CD4-positive, alpha-beta T cell (primary cell): ENCODE measurements around the gene P3H3. TPM values are rescaled to one million over a fixed set of nuclear protein-coding genes. Genes with fewer than 3 reads are reported as not detected.

Experiments
- ATAC-seq: fragments of 200-7000 bp; cut with Tn5 transposase; one replicate; pipeline ENCODE4 v1.10.0; 2022; ENCODE audit warnings: mild to moderate bottlenecking; ENCODE audit not compliant: poor library complexity
- CTCF ChIA-PET: fragments of 350-600 bp; sonication (Branson Sonifier 250); formaldehyde crosslinking; loops from one replicate; lab custom pipeline; 2021; ENCODE audit warnings: antibody characterized with exemption, inconsistent platforms; lab: Charles Lee
- POLR2A ChIA-PET: fragments of 350-600 bp; sonication (Branson Sonifier 250); formaldehyde crosslinking; loops from one replicate; lab custom pipeline; 2021; ENCODE audit warnings: antibody characterized with exemption, inconsistent platforms; lab: Charles Lee
- DNase-seq, 14 experiments: peaks; one replicate each; pipeline ENCODE4 v3.0.0-alpha.2; 2013 to 2020; ENCODE audit warnings: mixed read lengths in 2 of 14
- H3K27ac ChIP-seq, 2 donors: one replicate each; pipeline versions ENCODE4 v1.5.1 to v1.7.0; 2013; ENCODE audit warnings: low read length in 2 of 2, low read depth in 1 of 2, mild to moderate bottlenecking in 1 of 2
- H3K27me3 ChIP-seq, 2 experiments: 1 replicate in 1 of 2; 2 replicates in 1 of 2; pipeline versions ENCODE4 v1.6.1 to v1.7.0; 2013; ENCODE audit warnings: low read length in 2 of 2, control low read depth in 1 of 2, mild to moderate bottlenecking in 1 of 2, moderate library complexity in 1 of 2; ENCODE audit not compliant: insufficient read depth in 2 of 2, control insufficient read depth in 1 of 2
- H3K36me3 ChIP-seq: one replicate; pipeline ENCODE4 v1.6.1; 2013; ENCODE audit warnings: low read length, control low read depth; ENCODE audit not compliant: insufficient read depth
- H3K4me1 ChIP-seq: one replicate; pipeline ENCODE4 v1.6.1; 2013; ENCODE audit warnings: low read length, control low read depth; ENCODE audit not compliant: insufficient read depth
- H3K4me3 ChIP-seq: one replicate; pipeline ENCODE4 v1.5.1; 2013; ENCODE audit warnings: mild to moderate bottlenecking, low read length, moderate library complexity
- H3K9me3 ChIP-seq, 2 experiments: 1 replicate in 1 of 2; 2 replicates in 1 of 2; pipeline versions ENCODE4 v1.6.1 to v1.7.0; 2013; ENCODE audit warnings: low read length in 2 of 2, mild to moderate bottlenecking in 2 of 2, control low read depth in 1 of 2, moderate library complexity in 1 of 2; ENCODE audit not compliant: control insufficient read depth in 1 of 2, insufficient read depth in 1 of 2
- H3K27ac Mint-ChIP-seq: one replicate; pipeline ENCODE4 v1.8.0; 2020; ENCODE audit warnings: mixed read lengths
- H3K27me3 Mint-ChIP-seq: one replicate; pipeline ENCODE4 v1.8.0; 2021; ENCODE audit warnings: mixed read lengths
- H3K36me3 Mint-ChIP-seq: one replicate; pipeline ENCODE4 v1.8.0; 2021; ENCODE audit warnings: low read depth, mixed read lengths
- H3K4me1 Mint-ChIP-seq: one replicate; pipeline ENCODE4 v1.8.0; 2021; ENCODE audit warnings: low read depth, mixed read lengths
- H3K4me3 Mint-ChIP-seq: one replicate; pipeline ENCODE4 v1.8.0; 2020; ENCODE audit warnings: mild to moderate bottlenecking, mixed read lengths
- H3K9me3 Mint-ChIP-seq: one replicate; pipeline ENCODE4 v1.8.0; 2020; ENCODE audit warnings: mixed read lengths
- CTCF ChIP-seq: fragments of 200-600 bp; IDR thresholded peaks from one replicate; pipeline ENCODE4 v1.8.0; 2022; ENCODE audit warnings: antibody characterized with exemption, mild to moderate bottlenecking
- intact Hi-C, 2 experiments: fragments of 100-400 bp; cut with DNase I in 1 of 2; cut with micrococcal nuclease in 1 of 2; formaldehyde crosslinking; loops; one replicate each; pipeline versions ENCODE4 v1.15.1 to v1.9.0; 2023 to 2025; cut with DNase I, micrococcal nuclease
- total RNA-seq, 174 experiments: library from RNA in 2 of 174; stranded (reverse) in 2 of 174; gene quantifications; one replicate each; pipeline ENCODE4 v1.2.3 and lab custom pipeline; 2021 to 2026

Gene P3H3
- total RNA-seq, 2 experiments from 2014 or later: 2.5 to 4.1 TPM

- intact Hi-C loops: no loop called here
- Histone ChIP-seq H3K4me3 (no peak overlapping the region), H3K4me1 (peaks cover 37% of the 10 kb centered on the region), H3K9me3 (no peaks in the 10 kb centered on the region), H3K27ac (no peak overlapping the region), H3K36me3 (no peaks in the 10 kb centered on the region), H3K27me3 (no peaks in the 10 kb centered on the region)
- TF ChIP-seq CTCF: no peak
- no peak overlapping the region for H3K27ac Mint-ChIP-seq
- DNase-seq: no peak
- ChIA-PET CTCF (interaction anchor here (1.2 kb wide), 1 partner anchor 23 kb away, joined by 3 read pairs; no protein-coding TSS in a partner anchor), POLR2A (no interaction called here)
- H3K36me3 Mint-ChIP-seq: peaks cover 17% of the 10 kb centered on the region
- peaks cover 25% of the 10 kb centered on the region for H3K4me1 Mint-ChIP-seq
- no peak overlapping the region for H3K4me3 Mint-ChIP-seq
- ATAC-seq: no peak
- H3K27me3 Mint-ChIP-seq: no peaks in the 10 kb centered on the region
- H3K9me3 Mint-ChIP-seq: no peaks in the 10 kb centered on the region
Measured at GRCh38 chr12:6849427-6849826, 21.2 kb downstream of the P3H3 start.

GRCh38 chr12:6849976-6850560 lies 21.9 kb downstream of the P3H3 start:
- Histone ChIP-seq H3K27ac (no peak overlapping the region), H3K27me3 (no peaks in the 10 kb centered on the region), H3K9me3 (no peaks in the 10 kb centered on the region), H3K4me1 (peaks cover 37% of the 10 kb centered on the region), H3K4me3 (no peak overlapping the region), H3K36me3 (peaks cover 5% of the 10 kb centered on the region)
- Mint-ChIP-seq H3K4me1 (peaks cover 25% of the 10 kb centered on the region), H3K36me3 (peaks cover 17% of the 10 kb centered on the region), H3K27ac (no peak overlapping the region), H3K9me3 (no peaks in the 10 kb centered on the region), H3K4me3 (peak overlapping the region; percentile 39), H3K27me3 (no peaks in the 10 kb centered on the region)
- intact Hi-C loops: loop anchor here (2.0 to 5.0 kb wide), 6 partner anchors 42 to 188 kb away; partner anchors contain the start of genes EMG1 (in 2 of the 2), PHB2 (in 2 of the 2), CD4 (in 1 of the 2) and ING4 (in 1 of the 2)
- POLR2A ChIA-PET: interaction anchor here (2.9 to 6.6 kb wide), 3 partner anchors 17 to 161 kb away, joined by 16 to 90 read pairs (median 43); partner anchors contain the start of genes GPR162, TPI1 and ZNF384
- ATAC-seq: no peak
- no peak for TF ChIP-seq CTCF
- no peak for DNase-seq
- CTCF ChIA-PET: interaction anchor here (1.2 to 2.9 kb wide), 2 partner anchors 15 to 22 kb away, joined by 3 to 11 read pairs; no protein-coding TSS in a partner anchor

- no peaks in the 10 kb centered on the region for H3K27me3 Mint-ChIP-seq
- Histone ChIP-seq H3K9me3 (no peaks in the 10 kb centered on the region), H3K4me1 (peaks cover 42% of the 10 kb centered on the region), H3K36me3 (peaks cover 12% of the 10 kb centered on the region), H3K27me3 (no peaks in the 10 kb centered on the region), H3K4me3 (peak overlapping the region; percentile 73), H3K27ac (no peak overlapping the region)
- peak overlapping the region; percentile 91 for H3K4me3 Mint-ChIP-seq
- intact Hi-C loops: loop anchor here (2.0 to 5.0 kb wide), 6 partner anchors 42 to 188 kb away; partner anchors contain the start of genes EMG1 (in 2 of the 2), PHB2 (in 2 of the 2), CD4 (in 1 of the 2) and ING4 (in 1 of the 2)
- ATAC-seq (no peak), DNase-seq (peak in 1 of 14 experiments; percentile 57)
- H3K9me3 Mint-ChIP-seq: no peaks in the 10 kb centered on the region
- POLR2A ChIA-PET: interaction anchor here (1.1 to 6.6 kb wide), 17 partner anchors 10 to 237 kb away, joined by 3 to 106 read pairs (median 26); partner anchors contain the start of genes C12orf57, CD4, COPS7A and ENO2
- H3K4me1 Mint-ChIP-seq: peaks cover 27% of the 10 kb centered on the region
- peaks cover 23% of the 10 kb centered on the region for H3K36me3 Mint-ChIP-seq
- CTCF ChIA-PET: interaction anchor here (1.8 to 5.1 kb wide), 6 partner anchors 15 to 97 kb away, joined by 4 to 46 read pairs (median 22); partner anchors contain the start of genes C12orf57, MLF2, RNU7-1 and SPSB2
- peak overlapping the region; percentile 87 for H3K27ac Mint-ChIP-seq
- no peak for TF ChIP-seq CTCF
Measured at GRCh38 chr12:6850796-6851152, 22.6 kb downstream of the P3H3 start.
